A549 treated with Hydrocortisone at 1 μM for 4 hours (cell line): Measurements from ENCODE around the gene RTL10. TPM values are rescaled to one million over a fixed set of nuclear protein-coding genes. Genes with fewer than 3 reads are reported as not detected.

Source experiments
- total RNA-seq: library from RNA; stranded (reverse); fragments of 200-300 nt; extraction: Qiagen RNA extraction; gene quantifications from 5 replicates; pipeline ENCODE4 v1.2.3, GENCODE V29; 2022

RTL10 gene
- 7.1 to 10.1 TPM (median 9.4 TPM) in 5 replicates for total RNA-seq

GRCh38 chr22:19854778-19855503 is at the start of gene RTL10, which contains the start of gene GNB1L:
Gene RTL10 (minus strand): TSS chr22:19854874. CDS start chr22:19852261, 2,613 bp downstream.
Gene GNB1L (minus strand): TSS chr22:19854874. CDS start chr22:19821355, 33,519 bp downstream.

Other genes starting within 250 kb of the RTL10 start
- 8.3 to 11.2 TPM (median 10.4 TPM) in 5 replicates for gene SEPTIN5, start 140.4 kb downstream of the RTL10 start, total RNA-seq
- gene GP1BB, start 131.3 kb downstream of the RTL10 start, total RNA-seq: 0.64 to 2.1 TPM (median 1.7 TPM) in 5 replicates
- 2.7 to 4.7 TPM (median 4.0 TPM) in 5 replicates for gene TBX1, start 94.1 kb downstream of the RTL10 start, total RNA-seq
- 16.5 to 20.5 TPM (median 17.5 TPM) in 5 replicates for gene GNB1L, start within 50 bp of the RTL10 start, total RNA-seq
- 124 to 164 TPM (median 153 TPM) in 5 replicates for gene COMT, start 86.9 kb upstream of the RTL10 start, total RNA-seq
- gene TXNRD2, start 86.9 kb upstream of the RTL10 start, total RNA-seq: 29.0 to 42.1 TPM (median 36.8 TPM) in 5 replicates
- gene ARVCF, start 161.9 kb upstream of the RTL10 start, total RNA-seq: 1.9 to 2.7 TPM (median 2.2 TPM) in 5 replicates
- 12.9 to 15.7 TPM (median 14.6 TPM) in 5 replicates for gene TANGO2, start 166.2 kb upstream of the RTL10 start, total RNA-seq
- gene DGCR8, start 225.4 kb upstream of the RTL10 start, total RNA-seq: 18.5 to 23.0 TPM (median 19.8 TPM) in 5 replicates